Measurements from ENCODE around the gene TOX3.

Gene TOX3

DNA sequence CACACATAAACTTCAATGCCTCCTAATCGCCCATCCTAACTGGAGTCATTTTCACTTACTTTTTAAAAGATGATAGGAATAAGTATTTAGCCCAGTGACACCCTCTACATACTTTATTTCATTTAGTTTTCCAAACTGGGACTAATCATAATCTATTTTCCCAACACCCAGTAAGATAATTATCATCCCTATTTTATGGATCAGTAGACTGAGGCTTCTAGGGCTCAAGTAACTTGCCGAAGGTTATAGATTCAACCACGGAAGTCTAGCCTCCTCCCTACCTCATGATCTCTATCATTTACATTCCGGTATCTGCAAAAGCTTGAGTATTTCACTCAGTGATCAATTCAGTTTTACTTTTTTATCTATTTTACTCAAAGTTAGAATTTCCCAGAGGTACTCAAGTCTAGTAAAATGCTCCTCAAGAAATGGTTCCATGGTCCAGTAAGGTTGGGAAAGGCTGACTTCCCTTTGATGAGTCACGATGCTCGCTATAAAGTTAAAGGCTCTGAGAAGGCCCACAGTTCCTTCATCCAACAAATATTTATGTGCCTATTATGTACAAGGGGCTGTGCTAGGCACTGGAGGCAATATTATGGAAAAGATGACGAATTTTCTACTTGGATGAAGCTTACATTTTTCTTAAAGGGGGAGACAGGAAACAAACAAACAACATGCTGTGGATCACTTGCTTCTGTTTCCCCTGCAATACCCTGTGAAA is 75.1 kb downstream of the TOX3 start:
- no peak overlapping the region for H3K4me3 Mint-ChIP-seq
- H3K36me3 Mint-ChIP-seq (ENCODE audit: low read depth), result no peaks in the 10 kb centered on the region
- DNase-seq, result no peak
- H3K27me3 Mint-ChIP-seq, result no peaks in the 10 kb centered on the region
- no peak overlapping the region for H3K27ac Mint-ChIP-seq
- H3K4me1 Mint-ChIP-seq (ENCODE audit: low read depth), result no peaks in the 10 kb centered on the region
- peaks cover 11% of the 10 kb centered on the region for H3K9me3 Mint-ChIP-seq

DNA sequence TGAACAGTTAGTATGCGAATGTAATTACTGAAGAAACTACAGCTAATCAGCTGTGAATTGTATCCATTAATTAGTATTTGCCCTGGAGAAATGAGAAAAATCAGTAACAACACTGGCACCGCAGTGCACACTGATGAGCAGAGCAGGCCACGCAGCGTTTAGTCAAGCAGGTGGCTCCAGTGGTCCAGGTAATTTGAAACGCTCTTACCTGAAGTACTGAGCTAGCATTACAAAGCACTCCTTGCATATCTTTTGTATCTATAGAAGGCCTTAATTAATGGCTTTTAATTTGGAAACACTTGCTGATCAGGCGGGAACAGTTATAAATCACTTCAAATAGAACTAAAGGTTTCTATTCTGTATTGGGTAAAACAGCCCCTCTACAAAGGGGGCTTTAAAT is 76.4 kb downstream of the TOX3 start:
- no peaks in the 10 kb centered on the region for H3K36me3 Mint-ChIP-seq (ENCODE audit: low read depth)

DNA sequence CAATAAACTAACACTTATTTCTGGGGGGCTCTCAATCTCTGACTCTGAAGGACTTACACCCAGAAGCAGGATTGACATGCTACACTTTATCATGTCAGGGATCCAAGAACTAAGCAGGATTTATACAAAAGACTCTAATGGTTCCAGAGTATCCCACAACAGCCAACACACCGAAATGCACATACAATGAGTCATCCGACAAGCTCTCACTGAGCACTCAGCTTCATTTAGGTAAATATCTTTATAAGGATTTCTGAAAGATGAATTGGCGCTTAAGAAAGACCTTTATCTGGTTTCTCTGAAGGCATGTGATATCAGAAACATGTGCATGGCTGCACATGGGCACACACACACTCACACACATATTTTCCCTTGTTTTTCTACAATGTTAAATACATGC is 77.2 kb downstream of the TOX3 start:
- peaks cover 7% of the 10 kb centered on the region for H3K9me3 Mint-ChIP-seq
- H3K27me3 Mint-ChIP-seq, result no peaks in the 10 kb centered on the region
- DNase-seq, result no peak
- H3K27ac Mint-ChIP-seq, result no peak overlapping the region
- H3K36me3 Mint-ChIP-seq (ENCODE audit: low read depth), result no peaks in the 10 kb centered on the region
- no peak overlapping the region for H3K4me3 Mint-ChIP-seq
- H3K4me1 Mint-ChIP-seq (ENCODE audit: low read depth), result no peaks in the 10 kb centered on the region

More for the DNA sequence above, 76.4 kb downstream of the TOX3 start:
- no peak for DNase-seq
- Mint-ChIP-seq H3K9me3 (peaks cover 11% of the 10 kb centered on the region), H3K27me3 (no peaks in the 10 kb centered on the region), H3K4me1 (ENCODE audit: low read depth) (no peaks in the 10 kb centered on the region), H3K27ac (no peak overlapping the region), H3K4me3 (no peak overlapping the region)

DNA sequence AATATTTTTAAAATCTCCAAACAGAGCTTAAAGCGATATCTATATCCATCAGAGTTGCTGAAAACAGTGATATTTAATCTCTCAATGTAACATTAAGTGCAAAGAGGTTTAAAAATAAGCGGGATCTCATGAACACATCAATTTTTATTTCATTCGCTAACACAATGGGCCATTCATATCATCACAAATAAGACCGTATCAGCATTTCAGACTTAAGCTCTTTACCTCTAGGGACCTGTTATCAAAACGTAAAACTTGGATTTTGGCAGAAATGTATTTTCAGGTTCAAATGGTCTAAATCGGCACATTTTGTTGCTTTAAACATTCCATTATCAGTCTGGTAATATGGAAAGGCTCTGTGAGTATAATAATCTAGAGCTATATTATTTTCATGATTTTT is 77.9 kb downstream of the TOX3 start:
- Mint-ChIP-seq H3K27ac (no peak overlapping the region), H3K9me3 (peaks cover 3% of the 10 kb centered on the region), H3K36me3 (ENCODE audit: low read depth) (no peaks in the 10 kb centered on the region), H3K4me3 (no peak overlapping the region), H3K27me3 (no peaks in the 10 kb centered on the region), H3K4me1 (ENCODE audit: low read depth) (no peaks in the 10 kb centered on the region)
- DNase-seq, result no peak

DNA sequence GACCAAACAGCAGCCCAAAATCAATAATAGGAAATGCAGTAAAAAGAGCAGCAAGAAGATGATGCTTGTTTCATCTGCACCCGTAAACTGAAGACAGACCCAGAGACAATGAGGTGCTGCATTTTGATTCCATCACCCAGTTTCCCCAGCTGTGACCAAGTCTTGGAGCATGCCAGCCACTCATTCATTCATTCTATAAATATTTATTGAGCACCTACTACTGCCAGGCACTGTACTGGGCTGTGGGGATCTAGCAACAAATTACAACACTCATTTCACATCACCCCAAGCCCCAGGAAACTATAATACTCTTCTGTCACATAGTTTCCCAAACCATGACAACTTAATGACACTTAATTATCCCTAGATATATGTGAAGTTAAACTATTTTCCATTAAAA is 79.2 kb downstream of the TOX3 start:
- no peaks in the 10 kb centered on the region for H3K9me3 Mint-ChIP-seq

DNA sequence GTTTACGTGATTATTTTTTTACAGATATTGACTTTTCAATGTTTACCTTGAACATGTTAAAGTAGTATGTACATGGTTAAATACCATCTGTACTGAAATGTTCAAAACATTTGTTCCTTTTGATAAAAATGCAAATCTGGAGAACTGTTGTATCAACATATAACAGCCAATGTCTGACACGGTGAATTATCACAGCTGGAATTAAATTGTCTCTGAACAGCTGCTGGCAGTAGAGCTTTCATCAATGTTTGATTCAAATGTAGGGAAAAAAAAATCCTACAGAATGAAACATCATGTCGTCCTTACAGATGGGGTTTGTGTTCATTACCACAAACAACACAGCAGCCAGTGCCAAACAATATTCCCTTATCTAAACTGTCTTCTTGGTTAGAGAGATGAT is 79.9 kb downstream of the TOX3 start:
- no peaks in the 10 kb centered on the region for H3K36me3 Mint-ChIP-seq (ENCODE audit: low read depth)
- H3K4me1 Mint-ChIP-seq (ENCODE audit: low read depth), result no peaks in the 10 kb centered on the region
- no peak overlapping the region for H3K27ac Mint-ChIP-seq
- no peaks in the 10 kb centered on the region for H3K27me3 Mint-ChIP-seq
- no peak overlapping the region for H3K4me3 Mint-ChIP-seq
- H3K9me3 Mint-ChIP-seq, result no peaks in the 10 kb centered on the region
- no peak for DNase-seq

More for the DNA sequence above, 79.2 kb downstream of the TOX3 start:
- H3K4me1 Mint-ChIP-seq (ENCODE audit: low read depth), result no peaks in the 10 kb centered on the region
- H3K27me3 Mint-ChIP-seq, result no peaks in the 10 kb centered on the region
- H3K27ac Mint-ChIP-seq, result no peak overlapping the region
- H3K4me3 Mint-ChIP-seq, result no peak overlapping the region
- DNase-seq, result no peak
- no peaks in the 10 kb centered on the region for H3K36me3 Mint-ChIP-seq (ENCODE audit: low read depth)

DNA sequence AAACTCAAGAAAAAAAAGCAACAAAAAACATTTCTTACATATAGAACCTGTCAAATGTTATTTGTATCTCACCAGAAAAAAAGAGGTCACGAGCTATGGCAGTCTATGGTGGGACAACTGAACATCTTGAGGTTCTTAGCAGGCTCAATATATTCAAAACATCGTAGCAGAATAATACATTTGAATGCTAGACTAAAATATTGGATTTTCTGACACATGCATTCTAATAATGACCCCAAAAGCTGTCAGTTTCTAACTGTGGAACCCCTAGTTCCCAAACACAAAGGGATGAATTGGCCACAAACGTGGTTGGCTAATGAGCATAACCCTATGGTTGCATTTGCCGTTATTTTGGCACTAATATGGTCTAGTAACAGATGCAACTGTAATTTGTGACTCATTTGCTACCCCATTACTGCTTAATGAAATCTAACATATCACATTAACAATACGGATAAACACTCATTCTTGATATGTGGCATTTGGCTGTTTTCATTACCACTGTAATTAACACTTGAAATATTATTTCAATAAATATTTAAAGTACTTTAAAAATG is 81.2 kb downstream of the TOX3 start:
- Mint-ChIP-seq H3K27me3 (no peaks in the 10 kb centered on the region), H3K9me3 (no peaks in the 10 kb centered on the region), H3K4me1 (ENCODE audit: low read depth) (no peaks in the 10 kb centered on the region), H3K36me3 (ENCODE audit: low read depth) (no peaks in the 10 kb centered on the region), H3K27ac (no peak overlapping the region), H3K4me3 (no peak overlapping the region)
- no peak for DNase-seq

DNA sequence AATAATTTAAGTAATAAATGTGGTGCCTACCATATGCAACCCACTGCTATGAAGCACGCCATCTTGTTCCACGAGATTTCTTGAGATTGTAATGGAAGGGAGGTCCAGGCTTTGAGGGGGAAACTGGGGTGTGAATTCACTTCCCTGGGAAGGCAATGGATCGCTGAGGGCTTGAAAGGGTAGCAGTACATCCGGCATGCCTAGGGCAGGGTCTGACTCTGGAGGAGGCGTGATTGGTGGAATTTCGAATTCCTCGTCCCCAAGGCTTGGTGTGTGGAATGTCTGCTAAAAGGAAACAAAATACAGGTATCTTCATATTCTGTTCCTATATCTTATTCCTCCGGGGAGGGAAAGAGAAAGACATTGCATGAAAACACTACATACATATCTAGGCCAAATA is 83.0 kb downstream of the TOX3 start:
- no peaks in the 10 kb centered on the region for H3K4me1 Mint-ChIP-seq (ENCODE audit: low read depth)
- H3K4me3 Mint-ChIP-seq, result no peak overlapping the region
- no peak for DNase-seq
- no peaks in the 10 kb centered on the region for H3K27me3 Mint-ChIP-seq
- no peaks in the 10 kb centered on the region for H3K36me3 Mint-ChIP-seq (ENCODE audit: low read depth)
- no peak overlapping the region for H3K27ac Mint-ChIP-seq
- H3K9me3 Mint-ChIP-seq, result no peaks in the 10 kb centered on the region

DNA sequence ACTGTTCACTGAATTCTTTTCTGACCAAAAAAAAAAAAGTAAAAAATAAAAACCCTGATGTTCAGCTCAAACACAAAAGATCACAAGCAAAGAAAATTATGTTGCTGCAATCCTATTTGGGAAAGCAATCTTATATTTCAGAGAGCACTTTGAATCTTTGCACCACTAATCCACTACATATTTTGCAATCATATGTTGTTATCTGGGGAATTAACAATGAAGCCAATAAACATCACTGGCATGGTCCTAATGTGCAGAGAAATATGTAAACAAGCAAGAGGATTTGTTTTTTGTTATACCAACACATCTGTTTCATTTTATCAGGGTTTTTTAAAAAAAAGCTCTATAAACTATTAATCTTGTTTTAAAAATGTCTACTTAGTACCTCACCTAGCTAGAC is 84.1 kb downstream of the TOX3 start:
- Mint-ChIP-seq H3K36me3 (ENCODE audit: low read depth) (no peaks in the 10 kb centered on the region), H3K4me3 (no peak overlapping the region), H3K4me1 (ENCODE audit: low read depth) (no peaks in the 10 kb centered on the region), H3K27ac (no peak overlapping the region), H3K9me3 (no peaks in the 10 kb centered on the region), H3K27me3 (no peaks in the 10 kb centered on the region)
- no peak for DNase-seq

DNA sequence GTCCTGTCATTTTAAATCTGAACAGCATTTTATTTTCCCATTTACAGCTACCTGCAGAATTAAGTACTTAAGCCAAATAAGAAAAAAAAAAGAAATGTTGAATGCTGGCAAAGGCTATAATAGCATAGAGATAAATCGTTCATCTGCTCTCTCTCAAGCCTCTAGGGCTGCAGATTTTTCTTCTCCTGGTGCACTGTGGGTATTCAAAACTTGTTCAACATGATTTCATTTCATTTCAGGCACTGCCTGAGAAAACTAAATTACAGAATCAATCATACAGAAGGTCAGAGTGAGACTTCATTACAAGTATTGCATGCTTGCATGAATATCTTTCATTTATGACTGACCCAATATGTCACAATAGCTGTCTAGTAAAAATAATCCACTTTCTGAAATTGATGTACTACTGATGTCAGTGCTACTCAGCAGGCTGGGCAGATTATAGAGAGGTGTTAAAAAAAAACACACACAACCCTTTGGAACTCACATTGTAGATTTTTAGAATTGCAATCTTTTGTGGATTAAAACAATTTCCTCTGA is 86.2 kb downstream of the TOX3 start:
- no peaks in the 10 kb centered on the region for H3K36me3 Mint-ChIP-seq (ENCODE audit: low read depth)
- no peak overlapping the region for H3K27ac Mint-ChIP-seq
- no peaks in the 10 kb centered on the region for H3K4me1 Mint-ChIP-seq (ENCODE audit: low read depth)
- H3K4me3 Mint-ChIP-seq, result no peak overlapping the region
- no peak for DNase-seq
- H3K9me3 Mint-ChIP-seq, result no peaks in the 10 kb centered on the region
- no peaks in the 10 kb centered on the region for H3K27me3 Mint-ChIP-seq

DNA sequence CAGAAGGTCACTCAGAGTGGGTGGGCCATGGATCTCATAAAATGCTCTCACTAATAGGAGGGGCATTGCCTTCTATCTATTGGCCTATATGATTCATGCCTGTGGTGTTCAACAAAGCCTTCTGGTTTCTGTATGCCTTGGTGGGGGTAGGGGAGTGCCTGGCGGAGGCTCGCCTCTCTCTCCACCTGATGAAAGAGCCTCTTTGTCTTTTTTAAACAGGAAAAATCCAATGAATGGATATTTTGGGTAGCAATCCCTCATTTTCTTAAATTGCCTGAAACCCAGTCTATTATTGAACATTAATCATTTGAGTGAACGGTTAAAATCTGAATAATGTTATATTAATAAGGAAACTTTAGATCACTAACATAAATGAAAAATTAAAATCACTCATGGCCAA is 90.6 kb downstream of the TOX3 start:
- DNase-seq, result no peak
- no peak overlapping the region for H3K4me3 Mint-ChIP-seq
- no peak overlapping the region for H3K27ac Mint-ChIP-seq

DNA sequence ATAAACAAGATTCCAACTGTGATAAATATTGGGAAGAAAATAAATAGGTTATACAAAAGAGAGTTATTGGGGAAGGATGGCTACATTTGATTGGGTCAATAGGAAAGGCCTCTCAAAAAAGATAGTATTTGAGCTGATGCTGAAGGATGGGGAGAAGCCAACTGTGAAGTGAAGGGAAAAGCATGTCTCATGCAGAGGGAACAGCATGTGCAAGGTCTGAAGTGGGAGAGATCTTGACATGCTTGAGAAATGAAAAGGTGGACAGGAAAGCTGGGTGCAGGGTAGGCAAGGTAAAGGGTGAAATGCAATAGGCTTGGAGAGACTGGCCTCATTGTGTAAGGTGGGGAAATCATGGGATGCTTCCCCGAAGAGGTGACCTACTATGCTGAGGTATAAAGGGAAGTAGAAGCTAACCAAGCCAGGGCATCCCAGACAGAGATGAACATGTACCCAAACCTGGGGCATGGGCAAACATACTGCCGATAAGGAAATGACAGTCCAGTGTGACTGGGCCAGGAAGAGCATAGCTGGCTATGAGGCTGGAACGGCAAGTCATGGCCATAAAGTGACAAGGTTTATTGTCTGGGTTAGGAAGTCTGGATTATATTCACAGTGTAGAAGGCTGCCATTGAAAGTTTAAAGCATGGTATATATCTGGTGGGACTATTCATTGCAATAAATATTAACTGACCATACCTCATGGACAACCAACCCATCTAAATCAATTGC is 91.2 kb downstream of the TOX3 start:
- no peaks in the 10 kb centered on the region for H3K9me3 Mint-ChIP-seq
- no peaks in the 10 kb centered on the region for H3K4me1 Mint-ChIP-seq (ENCODE audit: low read depth)
- H3K4me3 Mint-ChIP-seq, result no peak overlapping the region
- H3K27ac Mint-ChIP-seq, result no peak overlapping the region
- no peak for DNase-seq
- H3K27me3 Mint-ChIP-seq, result no peaks in the 10 kb centered on the region
- H3K36me3 Mint-ChIP-seq (ENCODE audit: low read depth), result no peaks in the 10 kb centered on the region

More for the DNA sequence above, 90.6 kb downstream of the TOX3 start:
- H3K27me3 Mint-ChIP-seq, result no peaks in the 10 kb centered on the region
- no peaks in the 10 kb centered on the region for H3K9me3 Mint-ChIP-seq
- no peaks in the 10 kb centered on the region for H3K36me3 Mint-ChIP-seq (ENCODE audit: low read depth)
- H3K4me1 Mint-ChIP-seq (ENCODE audit: low read depth), result no peaks in the 10 kb centered on the region

DNA sequence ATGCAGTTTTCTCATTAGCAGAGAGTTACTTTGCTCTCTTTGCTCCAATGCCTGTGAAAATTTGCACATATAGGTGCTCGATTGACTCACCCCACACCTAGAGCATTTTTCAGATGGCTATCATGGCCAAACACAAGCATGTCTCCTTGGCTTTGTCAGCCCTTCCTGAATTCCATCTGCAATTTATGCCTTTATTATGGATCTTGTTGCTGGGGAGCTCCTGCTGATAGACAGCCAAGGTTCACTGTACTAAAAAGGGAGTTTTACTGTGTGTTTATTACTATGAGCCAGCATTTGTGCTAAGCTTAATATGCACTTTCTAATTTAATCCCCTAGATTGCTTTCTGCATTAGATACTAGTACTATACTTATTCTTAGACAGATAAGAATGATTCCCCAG is 93.3 kb downstream of the TOX3 start:
- DNase-seq, result no peak
- Mint-ChIP-seq H3K4me3 (no peak overlapping the region), H3K4me1 (ENCODE audit: low read depth) (no peaks in the 10 kb centered on the region), H3K9me3 (no peaks in the 10 kb centered on the region), H3K36me3 (ENCODE audit: low read depth) (no peaks in the 10 kb centered on the region), H3K27me3 (no peaks in the 10 kb centered on the region), H3K27ac (no peak overlapping the region)

DNA sequence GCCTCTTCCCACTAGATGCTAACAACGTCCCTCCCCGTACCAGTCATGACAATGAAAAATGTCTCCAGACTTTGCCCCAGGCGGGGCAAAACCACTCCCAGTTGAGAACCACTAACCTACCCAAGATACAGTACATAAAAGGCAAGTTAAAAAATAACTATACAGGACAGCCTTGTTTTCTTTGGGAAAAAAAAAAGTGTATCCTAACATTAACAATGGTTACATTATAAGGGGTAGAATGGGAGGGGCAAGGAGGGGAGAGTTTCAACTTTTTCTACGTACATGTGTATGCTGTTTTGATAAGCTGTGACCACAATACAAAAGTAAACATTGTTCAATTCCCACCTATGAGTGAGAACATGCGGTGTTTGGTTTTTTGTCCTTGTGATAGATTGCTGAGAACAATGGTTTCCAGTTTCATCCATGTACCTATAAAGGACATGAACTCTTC is 94.9 kb downstream of the TOX3 start:
- no peaks in the 10 kb centered on the region for H3K27me3 Mint-ChIP-seq
- peaks cover 1% of the 10 kb centered on the region for H3K9me3 Mint-ChIP-seq
- H3K4me1 Mint-ChIP-seq (ENCODE audit: low read depth), result no peaks in the 10 kb centered on the region

DNA sequence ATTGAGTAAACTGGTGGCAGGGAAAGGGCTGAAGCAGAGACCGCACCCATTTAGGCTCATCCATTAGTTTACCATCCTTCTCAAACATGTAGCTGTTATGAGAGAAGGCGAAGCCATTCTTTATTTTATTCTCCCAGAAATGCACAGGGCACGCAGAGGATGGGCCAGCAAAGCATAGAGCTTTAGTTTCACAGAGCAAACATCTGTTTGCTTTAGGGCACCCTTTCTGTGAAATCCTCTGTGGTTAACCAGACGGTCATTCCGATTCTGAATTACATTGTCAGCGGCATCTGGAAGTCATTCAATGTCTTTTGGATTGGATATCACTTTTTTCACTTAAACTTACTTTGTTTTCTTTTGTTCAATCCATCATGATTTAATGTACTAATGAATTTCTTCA is 96.0 kb downstream of the TOX3 start:
- Mint-ChIP-seq H3K27ac (no peak overlapping the region), H3K4me1 (ENCODE audit: low read depth) (no peaks in the 10 kb centered on the region), H3K27me3 (no peaks in the 10 kb centered on the region), H3K4me3 (no peak overlapping the region), H3K36me3 (ENCODE audit: low read depth) (no peaks in the 10 kb centered on the region), H3K9me3 (peaks cover 1% of the 10 kb centered on the region)
- no peak for DNase-seq

More for the DNA sequence above, 94.9 kb downstream of the TOX3 start:
- Mint-ChIP-seq H3K36me3 (ENCODE audit: low read depth) (no peaks in the 10 kb centered on the region), H3K4me3 (no peak overlapping the region), H3K27ac (no peak overlapping the region)
- no peak for DNase-seq
